K562 (cell line): ENCODE measurements around the gene STX2. TPM values are rescaled to one million over a fixed set of nuclear protein-coding genes. Genes with fewer than 3 reads are reported as not detected.

ENCODE experiments used
- ASH1L ChIP-seq: fragments of 450-650 bp; IDR thresholded peaks from 2 replicates; pipeline ENCODE4 v1.6.1; 2018; ENCODE audit warnings: borderline replicate concordance, mild to moderate bottlenecking, low read depth; ENCODE audit not compliant: partially characterized antibody
- CEBPG ChIP-seq, 3 experiments: fragments of 200-800 bp in 1 of 3; sonication (Bioruptor generic) in 1 of 3; sonication (generic) in 1 of 3; formaldehyde crosslinking in 1 of 3; IDR thresholded peaks in 2 of 3; conservative IDR thresholded peaks in 1 of 3; 2 replicates each; pipeline versions ENCODE4 v1.6.1 to v1.8.0; 2016 to 2022; ENCODE audit warnings: missing compliant biosample characterization in 2 of 3, missing genetic modification characterization in 2 of 3, mild to moderate bottlenecking in 1 of 3, missing genetic modification reagents in 1 of 3
- ELF1 ChIP-seq: fragments of 200-800 bp; sonication (Bioruptor generic); IDR thresholded peaks from 2 replicates; pipeline ENCODE4 v1.6.1; 2016; ENCODE audit warnings: missing genetic modification characterization, missing compliant biosample characterization
- ETV6 ChIP-seq, 3 experiments: fragments of 150-350 bp in 1 of 3; sonication (generic) in 1 of 3; formaldehyde crosslinking in 1 of 3; IDR thresholded peaks; 2 replicates each; pipeline versions ENCODE4 v1.6.1 to v1.8.0; 2014 to 2022; ENCODE audit warnings: borderline replicate concordance in 2 of 3, low read depth in 2 of 3, antibody characterized with exemption in 1 of 3, low read length in 1 of 3, mild to moderate bottlenecking in 1 of 3, missing genetic modification reagents in 1 of 3
- FIP1L1 ChIP-seq: fragments of 200-400 bp; formaldehyde crosslinking; IDR thresholded peaks from 2 replicates; pipeline ENCODE4 v1.6.1; 2018; ENCODE audit warnings: mild to moderate bottlenecking, low read depth, low read length; ENCODE audit not compliant: poor library complexity, severe bottlenecking
- GABPB2 ChIP-seq: fragments of 250-450 bp; sonication (Bioruptor Pico); conservative IDR thresholded peaks from 2 replicates; pipeline ENCODE4 v1.5.1; 2021; ENCODE audit warnings: mild to moderate bottlenecking
- HEY1 ChIP-seq: fragments of 250-450 bp; sonication (Bioruptor Pico); IDR thresholded peaks from 2 replicates; pipeline ENCODE4 v1.5.0; 2020; ENCODE audit warnings: mild to moderate bottlenecking, moderate library complexity, borderline replicate concordance
- HNRNPUL1 ChIP-seq: fragments of 200-400 bp; formaldehyde crosslinking; IDR thresholded peaks from 2 replicates; pipeline ENCODE4 v1.6.1; 2017; ENCODE audit warnings: low read length
- KLF6 ChIP-seq: fragments of 250-450 bp; sonication (Bioruptor Pico); IDR thresholded peaks from 2 replicates; pipeline ENCODE4 v1.4.0; 2020; ENCODE audit warnings: mild to moderate bottlenecking, moderate library complexity, borderline replicate concordance
- NR1H2 ChIP-seq: sonication (generic); formaldehyde crosslinking; IDR thresholded peaks from 2 replicates; pipeline ENCODE4 v1.4.0; 2020; ENCODE audit warnings: mild to moderate bottlenecking, missing genetic modification reagents
- PURB ChIP-seq: sonication (generic); formaldehyde crosslinking; IDR thresholded peaks from 2 replicates; pipeline ENCODE4 v1.9.0; 2021; ENCODE audit warnings: low read depth, mild to moderate bottlenecking, missing genetic modification reagents
- RBM34 ChIP-seq: fragments of 200-400 bp; formaldehyde crosslinking; IDR thresholded peaks from 2 replicates; pipeline ENCODE4 v1.6.1; 2018; ENCODE audit warnings: low read length, borderline replicate concordance; ENCODE audit not compliant: insufficient read depth
- RUNX1 ChIP-seq: sonication (generic); IDR thresholded peaks from 2 replicates; pipeline ENCODE4 v1.6.1; 2016; ENCODE audit warnings: antibody characterized with exemption, low read depth
- SIN3A ChIP-seq, 2 experiments: fragments of 150-350 bp in 1 of 2; IDR thresholded peaks; 2 replicates each; pipeline ENCODE4 v1.6.1; 2011 to 2016; ENCODE audit warnings: borderline replicate concordance in 2 of 2, low read depth in 2 of 2, low read length in 2 of 2, mild to moderate bottlenecking in 2 of 2, moderate library complexity in 2 of 2; ENCODE audit not compliant: control insufficient read depth in 1 of 2
- SNRNP70 ChIP-seq: fragments of 200-400 bp; formaldehyde crosslinking; optimal IDR thresholded peaks from 2 replicates; pipeline ENCODE3; 2017; ENCODE audit warnings: low read depth, low read length
- TAF1 ChIP-seq: IDR thresholded peaks from 2 replicates; pipeline ENCODE4 v1.6.1; 2011; ENCODE audit warnings: mild to moderate bottlenecking, low read length, moderate library complexity; ENCODE audit not compliant: insufficient read depth, control insufficient read depth, severe bottlenecking; ENCODE audit errors: extremely low read depth
- ZFP91 ChIP-seq: sonication (generic); formaldehyde crosslinking; IDR thresholded peaks from 2 replicates; pipeline ENCODE4 v1.8.0; 2022; ENCODE audit warnings: mild to moderate bottlenecking, missing genetic modification reagents
- ZNF121 ChIP-seq: sonication (generic); formaldehyde crosslinking; conservative IDR thresholded peaks from 2 replicates; pipeline ENCODE4 v1.8.0; 2022; ENCODE audit warnings: missing genetic modification reagents
- ZNF134 ChIP-seq: fragments of 250-450 bp; sonication (Bioruptor Pico); conservative IDR thresholded peaks from 2 replicates; pipeline ENCODE4 v1.4.0; 2020
- ZNF395 ChIP-seq: fragments of 200-800 bp; sonication (Bioruptor generic); IDR thresholded peaks from 2 replicates; pipeline ENCODE4 v1.6.1; 2017; ENCODE audit warnings: missing genetic modification characterization, missing compliant biosample characterization
- ZNF507 ChIP-seq: conservative IDR thresholded peaks from 2 replicates; pipeline ENCODE4 v1.6.1; 2017; ENCODE audit warnings: missing genetic modification characterization, missing compliant biosample characterization
- polyA plus RNA-seq, 8 experiments: library from polyadenylated mRNA; depleted of rRNA in 4 of 8; stranded (reverse) in 5 of 8; unstranded in 3 of 8; fragments of >200 nt; fragmentation: Nextera tagmentation in 2 of 8; fragmentation: Illumina TruSeq in 1 of 8; extraction: Ambion mirVana in 2 of 8; extraction: Trizol in 1 of 8; gene quantifications; 2 replicates each; pipeline versions ENCODE4 v1.2.1 to v1.2.3, GENCODE V29; 2011 to 2014; ENCODE audit warnings: inconsistent platforms in 1 of 8, missing spikeins in 1 of 8
- total RNA-seq, 7 experiments: library from RNA; depleted of rRNA in 6 of 7; stranded (reverse); fragments of >200 nt in 6 of 7; fragmentation: Illumina TruSeq in 2 of 7; extraction: Trizol in 2 of 7; gene quantifications; 2 replicates each; pipeline versions ENCODE4 v1.2.1 to v1.2.3, GENCODE V29; 2011 to 2021; ENCODE audit warnings: low replicate concordance in 1 of 7

STX2 gene
- total and polyA plus RNA-seq, 9 of the 15 experiments (the other 6 are each of a cell fraction or from before 2014, with no cell fraction given), result 22.2 to 54.6 (median 30.8) TPM

GRCh38 chr12:130871286-130872178 lies 32.5 kb upstream of the STX2 start, which contains the start of gene RAN (continued):
- no peak for TF ChIP-seq HNRNPUL1
- TF ChIP-seq HEY1 (CRISPR knock-in tag), result no peak
- 0 out of 2 replicates have a peak, but pooled peaks have one; percentile 13 for TF ChIP-seq NR1H2
- no peak for TF ChIP-seq ASH1L
- TF ChIP-seq KLF6 (CRISPR knock-in tag), result peak; percentile 64; the same call in 1 of the 2 replicates
- no peak for TF ChIP-seq GABPB2
- TF ChIP-seq CEBPG (CRISPR knock-in tag; IDR thresholded peaks at IDR 0.05), result no peak
- peak; percentile 19 to 64; a peak in 2 of 4 replicates for TF ChIP-seq CEBPG (tag; conservative IDR thresholded peaks at IDR 0.05 in 1 of 2, IDR thresholded peaks at IDR 0.05 in 1 of 2)
- peak; percentile 26 for TF ChIP-seq FIP1L1
- peak; percentile 81 for TF ChIP-seq TAF1
- no peak for TF ChIP-seq PURB (CRISPR knock-in tag)
- TF ChIP-seq ZNF395 (CRISPR knock-in tag), result peak; percentile 95; the same call in 1 of the 2 replicates
- TF ChIP-seq ETV6 (IDR thresholded peaks at IDR 0.05; ENCODE audit: borderline replicate concordance in 1 of 2, low read depth in 2 of 2, low read length in 1 of 2), result no peak
- TF ChIP-seq ETV6 (CRISPR knock-in tag; IDR thresholded peaks at IDR 0.05; ENCODE audit: borderline replicate concordance), result peak; percentile 86; the same call in 1 of the 2 replicates
- TF ChIP-seq ZFP91 (CRISPR knock-in tag), result no peak
- peak; percentile 10 to 43; a peak in 2 of 4 replicates for TF ChIP-seq SIN3A (IDR thresholded peaks at IDR 0.05; ENCODE audit: borderline replicate concordance in 2 of 2, control insufficient read depth in 1 of 2, low read depth in 2 of 2, low read length in 2 of 2)
- TF ChIP-seq RUNX1, result no peak
- TF ChIP-seq ZNF134, result no peak
- peak; percentile 75; the same call in 1 of the 2 replicates for TF ChIP-seq ZNF121 (CRISPR knock-in tag)
- TF ChIP-seq RBM34, result no peak
- peak; percentile 1; the same call in 1 of the 2 replicates for TF ChIP-seq ELF1
- no peak for TF ChIP-seq ZNF507 (tag)
- TF ChIP-seq SNRNP70, result no peak
